GM12878 (cell line): ENCODE results near the gene PDIA4. TPM values are rescaled to one million over a fixed set of nuclear protein-coding genes. Genes with fewer than 3 reads are reported as not detected.

Source experiments
- ATAC-seq: fragments of 200-7000 bp; cut with Tn5 transposase; 3 replicates; pipeline ENCODE4 v1.9.1; 2020; ENCODE audit warnings: mild to moderate bottlenecking, moderate library complexity
- BruUV-seq: library from RNA; stranded (reverse); fragments of 400-500 nt; replicated peaks from 2 replicates; lab custom pipeline; 2021; lab: Mats Ljungman, UMichigan
- CTCF ChIA-PET: fragments of 300-600 bp; sonication (Branson Sonifier 250); formaldehyde crosslinking; extraction: SDS; loops from one replicate; lab custom pipeline; 2021; ENCODE audit warnings: inconsistent platforms; lab: Yijun Ruan, JAX
- POLR2A ChIA-PET: fragments of 350-600 bp; formaldehyde crosslinking; extraction: SDS; loops from one replicate; lab custom pipeline; 2021; ENCODE audit warnings: inconsistent platforms; lab: Charles Lee
- RAD21 ChIA-PET: fragments of 300-600 bp; sonication (Branson Sonifier 250); formaldehyde crosslinking; loops from one replicate; lab custom pipeline; 2023; ENCODE audit warnings: antibody characterized with exemption; ENCODE audit not compliant: unreplicated experiment; lab: Charles Lee
- SMC1A ChIA-PET: fragments of 300-600 bp; sonication (Branson Sonifier 250); formaldehyde crosslinking; loops from one replicate; lab custom pipeline; 2023; ENCODE audit not compliant: unreplicated experiment, uncharacterized antibody; lab: Charles Lee
- DNase-seq: peaks from one replicate; pipeline ENCODE4 v3.0.0-alpha.2; 2011; ENCODE audit warnings: low read depth, low spot score
- FAIRE-seq: peaks from 3 replicates; lab custom pipeline; 2011; peaks lifted over from hg19 to GRCh38; lab: Jason Lieb, UNC
- H2AFZ ChIP-seq: 2 replicates; pipeline ENCODE4 v1.6.0; 2011; ENCODE audit warnings: low read depth, low read length, control low read depth; ENCODE audit not compliant: control insufficient read depth
- H3K27ac ChIP-seq: 2 replicates; pipeline ENCODE4 v1.5.1; 2011; ENCODE audit warnings: control low read depth; ENCODE audit not compliant: control insufficient read depth, insufficient read depth
- H3K27me3 ChIP-seq, 2 experiments: replicated peaks in 1 of 2; 2 replicates each; pipeline versions ENCODE4 v1.6.0 to v1.6.1; 2011; ENCODE audit warnings: low read length in 1 of 2; ENCODE audit not compliant: control insufficient read depth in 2 of 2, insufficient read depth in 2 of 2
- H3K36me3 ChIP-seq, 2 experiments: 2 replicates each; pipeline ENCODE4 v1.5.1; 2011; ENCODE audit warnings: low read length in 1 of 2; ENCODE audit not compliant: control insufficient read depth in 2 of 2, insufficient read depth in 2 of 2
- H3K4me1 ChIP-seq: 2 replicates; pipeline ENCODE4 v1.6.1; 2011; ENCODE audit warnings: mild to moderate bottlenecking, low read length, moderate library complexity, mixed read lengths; ENCODE audit not compliant: control insufficient read depth, insufficient read depth
- H3K4me2 ChIP-seq: 2 replicates; pipeline ENCODE4 v1.6.0; 2011; ENCODE audit warnings: control low read depth; ENCODE audit not compliant: control insufficient read depth, insufficient read depth
- H3K4me3 ChIP-seq: fragments of 200-600 bp; sonication (generic); 2 replicates; pipeline ENCODE4 v1.5.1; 2016
- H3K79me2 ChIP-seq: 2 replicates; pipeline ENCODE4 v1.6.0; 2011; ENCODE audit warnings: low read length; ENCODE audit not compliant: control insufficient read depth, insufficient read depth
- H3K9ac ChIP-seq: 2 replicates; pipeline ENCODE4 v1.8.0; 2011; ENCODE audit warnings: low read length, control low read depth, mixed read lengths; ENCODE audit not compliant: control insufficient read depth, insufficient read depth
- H3K9me3 ChIP-seq: replicated peaks from 3 replicates; pipeline ENCODE4 v1.5.1; 2011; ENCODE audit warnings: mild to moderate bottlenecking, low read length; ENCODE audit not compliant: control insufficient read depth, insufficient read depth
- H4K20me1 ChIP-seq: 2 replicates; pipeline ENCODE4 v1.6.0; 2011; ENCODE audit not compliant: control insufficient read depth, insufficient read depth
- BACH1 ChIP-seq: fragments of 450-650 bp; IDR thresholded peaks from 2 replicates; pipeline ENCODE4 v1.6.1; 2017; ENCODE audit warnings: mild to moderate bottlenecking, borderline replicate concordance
- BCL11A ChIP-seq: IDR thresholded peaks from 2 replicates; pipeline ENCODE4 v1.6.1; 2011; ENCODE audit warnings: low read depth, low read length
- KAT2A ChIP-seq: conservative IDR thresholded peaks from 2 replicates; pipeline ENCODE4 v1.6.1; 2011; ENCODE audit warnings: low read depth, low read length; ENCODE audit not compliant: control insufficient read depth
- NBN ChIP-seq: fragments of 450-650 bp; IDR thresholded peaks from 2 replicates; pipeline ENCODE4 v1.6.1; 2016
- NFYB ChIP-seq: IDR thresholded peaks from 2 replicates; pipeline ENCODE4 v1.6.1; 2011; ENCODE audit warnings: low read depth, mild to moderate bottlenecking, low read length, improper control_type of control experiment, moderate library complexity; ENCODE audit not compliant: insufficient read depth
- RAD21 ChIP-seq: IDR thresholded peaks from 2 replicates; pipeline ENCODE4 v1.6.1; 2011; ENCODE audit warnings: mild to moderate bottlenecking, low read depth, low read length, moderate library complexity; ENCODE audit not compliant: insufficient read depth
- RB1 ChIP-seq: fragments of 450-650 bp; formaldehyde crosslinking; IDR thresholded peaks from 2 replicates; pipeline ENCODE4 v1.6.1; 2017; ENCODE audit warnings: mild to moderate bottlenecking, borderline replicate concordance
- SIN3A ChIP-seq: IDR thresholded peaks from 2 replicates; pipeline ENCODE4 v1.6.1; 2012; ENCODE audit warnings: low read depth, low read length, improper control_type of control experiment
- WGBS: methylation state at CpG from one replicate; pipeline ENCODE4 v1.1.6; 2016; ENCODE audit warnings: low lambda C conversion rate; ENCODE audit not compliant: insufficient replicate concordance, insufficient coverage; ENCODE audit errors: missing lambda C conversion rate; 5-methylcytosine and 5-hydroxymethylcytosine counted together
- in situ Hi-C: fragments of 300-500 bp; cut with MboI; formaldehyde crosslinking; loops from 9 replicates; pipeline ENCODE4 v1.14.3; 2018; ENCODE audit warnings: mixed read lengths
- intact Hi-C: fragments of 100-400 bp; cut with micrococcal nuclease; formaldehyde crosslinking; loops from one replicate; pipeline ENCODE4 v1.14.2; 2022; ENCODE audit not compliant: unreplicated experiment
- polyA plus RNA-seq, 11 experiments: library from polyadenylated mRNA; depleted of rRNA in 4 of 11; unstranded in 6 of 11; stranded (reverse) in 5 of 11; fragments of >200 nt; fragmentation: Nextera tagmentation in 4 of 11; fragmentation: Illumina TruSeq in 1 of 11; extraction: Ambion mirVana in 4 of 11; extraction: Trizol in 1 of 11; gene quantifications; 1 replicate in 1 of 11; 2 replicates in 10 of 11; pipeline versions ENCODE4 v1.2.1 to v1.2.3, GENCODE V29; 2011 to 2016; ENCODE audit warnings: inconsistent platforms in 2 of 11, missing spikeins in 2 of 11, low read depth in 1 of 11
- total RNA-seq, 4 experiments: library from RNA; depleted of rRNA in 3 of 4; stranded (reverse); fragments of >200 nt in 3 of 4; fragmentation: Illumina TruSeq in 1 of 4; extraction: Trizol in 1 of 4; gene quantifications; 2 replicates each; pipeline versions ENCODE4 v1.2.1 to v1.2.3, GENCODE V29; 2013 to 2021
- TF ChIP-seq, protein P1 (sequence below), 3 experiments: IDR thresholded peaks in 2 of 3; conservative IDR thresholded peaks in 1 of 3; 2 replicates each; pipeline ENCODE4 v1.5.1; 2011; ENCODE audit warnings: low read depth in 3 of 3, low read length in 3 of 3, mild to moderate bottlenecking in 3 of 3, control low read depth in 2 of 3, moderate library complexity in 2 of 3, inconsistent platforms in 1 of 3, mixed read lengths in 1 of 3; ENCODE audit not compliant: control insufficient read depth in 2 of 3, insufficient read depth in 1 of 3; ENCODE audit errors: extremely low read depth in 1 of 3
- TF ChIP-seq, protein P2 (sequence below): IDR thresholded peaks from 2 replicates; pipeline ENCODE4 v1.6.1; 2012; ENCODE audit warnings: low read depth, low read length, improper control_type of control experiment
- TF ChIP-seq, protein P3 (sequence below): IDR thresholded peaks from 2 replicates; pipeline ENCODE4 v1.6.1; 2012; ENCODE audit warnings: low read depth, low read length, improper control_type of control experiment

PDIA4 gene
- total and polyA plus RNA-seq, 10 of the 15 experiments (the other 5 are each of a cell fraction or from before 2014, with no cell fraction given) = 7.1 to 306 (median 106) TPM

DNA sequence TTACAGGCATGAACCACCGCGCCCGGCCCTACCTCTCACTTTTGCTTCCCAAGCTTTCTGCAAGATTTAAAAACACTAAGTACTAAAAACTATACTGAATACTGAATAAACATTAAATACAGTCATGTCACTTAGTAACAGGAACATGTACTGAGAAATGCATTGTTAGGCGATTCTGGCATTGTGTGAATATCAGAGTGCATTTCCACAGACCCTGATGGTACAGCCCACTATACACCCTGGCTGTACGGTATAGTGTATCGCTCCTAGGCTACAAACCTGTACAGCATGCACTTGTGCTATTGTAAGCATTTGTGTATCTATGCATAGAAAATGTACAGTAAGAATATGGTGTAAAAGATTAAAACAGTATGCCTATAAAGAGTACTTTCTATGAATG lies 29.1 kb downstream of the PDIA4 start:
- ChIA-PET SMC1A (no interaction called here), RAD21 (interaction anchor here (1.0 to 2.2 kb wide), 2 partner anchors 12 to 67 kb away, joined by 3 to 5 read pairs; no protein-coding TSS in a partner anchor), POLR2A (interaction anchor here (0.7 to 1.4 kb wide), 2 partner anchors 11 to 108 kb away, joined by 3 to 4 read pairs; no protein-coding TSS in a partner anchor), CTCF (interaction anchor here (1.3 to 1.6 kb wide), 2 partner anchors 12 to 67 kb away, joined by 5 to 6 read pairs; no protein-coding TSS in a partner anchor)
- Histone ChIP-seq H3K4me2 (no peak overlapping the region), H3K27ac (no peak overlapping the region), H3K27me3 (no peaks in the 10 kb centered on the region), H3K9me3 (no peaks in the 10 kb centered on the region), H2AFZ (no peak overlapping the region), H3K4me3 (no peak overlapping the region), H3K4me1 (no peaks in the 10 kb centered on the region), H3K79me2 (no peaks in the 10 kb centered on the region), H4K20me1 (no peaks in the 10 kb centered on the region)
- 97% methylated on average over 6 of the region's 6 CpGs for WGBS
- intact Hi-C loops = no loop called here
- no peak for TF ChIP-seq KAT2A
- no peak for TF ChIP-seq NBN
- TF ChIP-seq RB1 = no peak
- TF ChIP-seq RAD21 = no peak
- TF ChIP-seq BCL11A = no peak
- TF ChIP-seq, protein P1, sequence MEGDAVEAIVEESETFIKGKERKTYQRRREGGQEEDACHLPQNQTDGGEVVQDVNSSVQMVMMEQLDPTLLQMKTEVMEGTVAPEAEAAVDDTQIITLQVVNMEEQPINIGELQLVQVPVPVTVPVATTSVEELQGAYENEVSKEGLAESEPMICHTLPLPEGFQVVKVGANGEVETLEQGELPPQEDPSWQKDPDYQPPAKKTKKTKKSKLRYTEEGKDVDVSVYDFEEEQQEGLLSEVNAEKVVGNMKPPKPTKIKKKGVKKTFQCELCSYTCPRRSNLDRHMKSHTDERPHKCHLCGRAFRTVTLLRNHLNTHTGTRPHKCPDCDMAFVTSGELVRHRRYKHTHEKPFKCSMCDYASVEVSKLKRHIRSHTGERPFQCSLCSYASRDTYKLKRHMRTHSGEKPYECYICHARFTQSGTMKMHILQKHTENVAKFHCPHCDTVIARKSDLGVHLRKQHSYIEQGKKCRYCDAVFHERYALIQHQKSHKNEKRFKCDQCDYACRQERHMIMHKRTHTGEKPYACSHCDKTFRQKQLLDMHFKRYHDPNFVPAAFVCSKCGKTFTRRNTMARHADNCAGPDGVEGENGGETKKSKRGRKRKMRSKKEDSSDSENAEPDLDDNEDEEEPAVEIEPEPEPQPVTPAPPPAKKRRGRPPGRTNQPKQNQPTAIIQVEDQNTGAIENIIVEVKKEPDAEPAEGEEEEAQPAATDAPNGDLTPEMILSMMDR (IDR thresholded peaks at IDR 0.05 in 2 of 3, conservative IDR thresholded peaks at IDR 0.05 in 1 of 3; ENCODE audit: control insufficient read depth in 2 of 3, extremely low read depth in 1 of 3, insufficient read depth in 1 of 3, low read depth in 3 of 3, low read length in 3 of 3) = no peak
- no peak for TF ChIP-seq SIN3A
- no peak for TF ChIP-seq NFYB
- TF ChIP-seq, protein P2, sequence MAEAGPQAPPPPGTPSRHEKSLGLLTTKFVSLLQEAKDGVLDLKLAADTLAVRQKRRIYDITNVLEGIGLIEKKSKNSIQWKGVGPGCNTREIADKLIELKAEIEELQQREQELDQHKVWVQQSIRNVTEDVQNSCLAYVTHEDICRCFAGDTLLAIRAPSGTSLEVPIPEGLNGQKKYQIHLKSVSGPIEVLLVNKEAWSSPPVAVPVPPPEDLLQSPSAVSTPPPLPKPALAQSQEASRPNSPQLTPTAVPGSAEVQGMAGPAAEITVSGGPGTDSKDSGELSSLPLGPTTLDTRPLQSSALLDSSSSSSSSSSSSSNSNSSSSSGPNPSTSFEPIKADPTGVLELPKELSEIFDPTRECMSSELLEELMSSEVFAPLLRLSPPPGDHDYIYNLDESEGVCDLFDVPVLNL = no peak
- no peak for TF ChIP-seq BACH1
- TF ChIP-seq, protein P3, sequence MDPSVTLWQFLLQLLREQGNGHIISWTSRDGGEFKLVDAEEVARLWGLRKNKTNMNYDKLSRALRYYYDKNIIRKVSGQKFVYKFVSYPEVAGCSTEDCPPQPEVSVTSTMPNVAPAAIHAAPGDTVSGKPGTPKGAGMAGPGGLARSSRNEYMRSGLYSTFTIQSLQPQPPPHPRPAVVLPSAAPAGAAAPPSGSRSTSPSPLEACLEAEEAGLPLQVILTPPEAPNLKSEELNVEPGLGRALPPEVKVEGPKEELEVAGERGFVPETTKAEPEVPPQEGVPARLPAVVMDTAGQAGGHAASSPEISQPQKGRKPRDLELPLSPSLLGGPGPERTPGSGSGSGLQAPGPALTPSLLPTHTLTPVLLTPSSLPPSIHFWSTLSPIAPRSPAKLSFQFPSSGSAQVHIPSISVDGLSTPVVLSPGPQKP = no peak
- TF ChIP-seq, all 136 proteins: peak for 0
- Histone ChIP-seq H3K9ac (no peak overlapping the region), H3K36me3 (peaks cover 17 to 20% of the 10 kb centered on the region in 2 experiments)
- ATAC-seq (no peak), DNase-seq (no peak), FAIRE-seq (no peak)
- no TSS peak for BruUV-seq
- in situ Hi-C loops = no loop called here
